CD8-positive, alpha-beta memory T cell (primary cell): ENCODE results near the gene ACYP1. TPM values are rescaled to one million over a fixed set of nuclear protein-coding genes. Genes with fewer than 3 reads are reported as not detected.
A peak's percentile ranks its signal among the peaks of the same experiment; 100 is the strongest.

Experiments
- CTCF ChIA-PET: fragments of 350-600 bp; sonication (Branson Sonifier 250); formaldehyde crosslinking; loops from one replicate; lab custom pipeline; 2021; ENCODE audit warnings: antibody characterized with exemption; lab: Charles Lee
- POLR2A ChIA-PET: fragments of 350-600 bp; sonication (Branson Sonifier 250); formaldehyde crosslinking; loops from one replicate; lab custom pipeline; 2021; ENCODE audit warnings: antibody characterized with exemption; lab: Charles Lee
- DNase-seq, 5 donors: peaks; one replicate each; pipeline versions ENCODE4 v3.0.0 to v3.0.0-alpha.2; 2020 to 2022; ENCODE audit warnings: mixed read lengths in 1 of 5
- H3K27ac ChIP-seq: one replicate; pipeline ENCODE4 v1.7.0; 2013; ENCODE audit warnings: low read depth, mild to moderate bottlenecking, low read length, moderate library complexity
- H3K27me3 ChIP-seq: 2 replicates; pipeline ENCODE4 v1.7.0; 2013; ENCODE audit warnings: low read length, mild to moderate bottlenecking; ENCODE audit not compliant: insufficient read depth, poor library complexity, severe bottlenecking
- H3K36me3 ChIP-seq: 2 replicates; pipeline ENCODE4 v1.7.0; 2013; ENCODE audit warnings: mild to moderate bottlenecking, low read length, moderate library complexity; ENCODE audit not compliant: insufficient read depth
- H3K4me1 ChIP-seq: 2 replicates; pipeline ENCODE4 v1.7.0; 2013; ENCODE audit warnings: mild to moderate bottlenecking, low read length, moderate library complexity; ENCODE audit not compliant: insufficient read depth
- H3K4me3 ChIP-seq: 2 replicates; pipeline ENCODE4 v1.7.0; 2013; ENCODE audit warnings: mild to moderate bottlenecking, low read length
- H3K9me3 ChIP-seq: 2 replicates; pipeline ENCODE4 v1.7.0; 2013; ENCODE audit warnings: mild to moderate bottlenecking, low read length
- H3K27ac Mint-ChIP-seq, 8 donors: one replicate each; pipeline ENCODE4 v1.8.0; 2020 to 2021; ENCODE audit warnings: mixed read lengths in 8 of 8, mild to moderate bottlenecking in 6 of 8, inconsistent platforms in 3 of 8, moderate library complexity in 3 of 8
- H3K27me3 Mint-ChIP-seq, 2 donors: one replicate each; pipeline ENCODE4 v1.8.0; 2020 to 2021; ENCODE audit warnings: mixed read lengths in 2 of 2, mild to moderate bottlenecking in 1 of 2, moderate library complexity in 1 of 2
- H3K36me3 Mint-ChIP-seq, 3 donors: one replicate each; pipeline ENCODE4 v1.8.0; 2020 to 2021; ENCODE audit warnings: mixed read lengths in 3 of 3, inconsistent platforms in 1 of 3, mild to moderate bottlenecking in 1 of 3
- H3K4me1 Mint-ChIP-seq, 3 donors: one replicate each; pipeline ENCODE4 v1.8.0; 2020 to 2021; ENCODE audit warnings: mixed read lengths in 3 of 3, inconsistent platforms in 1 of 3, mild to moderate bottlenecking in 1 of 3
- H3K4me3 Mint-ChIP-seq, 7 donors: one replicate each; pipeline ENCODE4 v1.8.0; 2020 to 2021; ENCODE audit warnings: mixed read lengths in 7 of 7, mild to moderate bottlenecking in 6 of 7, moderate library complexity in 4 of 7, inconsistent platforms in 2 of 7
- H3K9me3 Mint-ChIP-seq, 5 donors: one replicate each; pipeline ENCODE4 v1.8.0; 2020 to 2022; ENCODE audit warnings: mixed read lengths in 5 of 5, mild to moderate bottlenecking in 3 of 5, moderate library complexity in 2 of 5, inconsistent platforms in 1 of 5
- polyA plus RNA-seq: library from polyadenylated mRNA; unstranded; fragments of 300-500 nt; fragmentation: Illumina TruSeq; gene quantifications from one replicate; pipeline ENCODE4 v1.2.3, GENCODE V29; 2021
- total RNA-seq, 2 experiments: library from RNA; stranded (reverse); gene quantifications; one replicate each; pipeline ENCODE4 v1.2.3, GENCODE V29; 2021

Gene ACYP1
- total and polyA plus RNA-seq, 3 experiments from 2014 or later: 20.1 to 39.2 (median 37.4) TPM

DNA sequence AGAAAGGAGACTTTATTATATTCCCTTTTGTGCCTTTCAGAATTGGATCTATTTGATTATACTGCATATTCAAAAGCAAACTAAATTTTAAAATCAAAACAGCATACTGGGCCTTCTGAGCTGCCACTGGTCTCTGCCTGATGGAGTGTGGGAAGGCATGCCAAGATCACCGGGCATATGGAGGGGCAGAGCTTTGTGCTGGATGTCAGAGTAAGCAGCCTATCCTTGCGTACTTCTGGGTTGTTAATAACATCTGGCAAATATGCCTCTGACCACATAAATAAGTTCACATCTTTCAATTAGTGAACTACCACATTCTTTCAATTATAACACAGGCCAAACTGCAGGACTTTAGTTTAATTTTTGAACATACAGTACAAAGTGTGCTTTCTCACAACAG is 30.9 kb downstream of the ACYP1 start:
- Histone ChIP-seq H3K36me3 (peaks cover 17% of the 10 kb centered on the region), H3K4me3 (no peak overlapping the region), H3K27ac (no peak overlapping the region), H3K4me1 (no peaks in the 10 kb centered on the region), H3K9me3 (no peaks in the 10 kb centered on the region), H3K27me3 (no peaks in the 10 kb centered on the region)
- H3K4me3 Mint-ChIP-seq: no peak overlapping the region
- ChIA-PET CTCF (no interaction called here), POLR2A (no interaction called here)
- peaks cover 7 to 71% (median 33%) of the 10 kb centered on the region in 3 donors for H3K36me3 Mint-ChIP-seq
- peaks cover 0 to 1% (median 0%) of the 10 kb centered on the region in 3 donors for H3K4me1 Mint-ChIP-seq
- no peaks in the 10 kb centered on the region for H3K9me3 Mint-ChIP-seq
- no peak for DNase-seq
- H3K27ac Mint-ChIP-seq: no peak overlapping the region
- no peaks in the 10 kb centered on the region for H3K27me3 Mint-ChIP-seq

DNA sequence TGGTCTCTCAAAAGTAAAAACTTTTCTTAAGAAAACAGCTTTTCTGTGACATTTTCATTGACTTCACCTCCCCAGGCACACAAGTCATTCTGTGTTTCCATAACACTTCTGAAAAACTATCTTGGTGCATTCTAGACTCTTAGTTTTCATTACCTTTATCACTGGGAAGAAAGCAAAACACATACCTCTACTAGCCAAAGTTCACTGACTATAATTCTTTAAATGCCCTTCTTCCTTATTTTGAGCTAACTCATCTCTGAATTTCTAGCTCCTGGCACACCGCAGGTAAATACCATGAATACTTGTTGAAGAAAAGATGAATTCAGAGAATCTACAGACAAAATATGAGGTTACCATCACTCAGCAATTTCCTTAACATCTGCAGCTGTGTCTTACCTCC is 33.7 kb downstream of the ACYP1 start:
- Histone ChIP-seq H3K27ac (no peak overlapping the region), H3K4me1 (no peaks in the 10 kb centered on the region), H3K4me3 (no peak overlapping the region), H3K9me3 (no peaks in the 10 kb centered on the region), H3K27me3 (no peaks in the 10 kb centered on the region), H3K36me3 (peaks cover 8% of the 10 kb centered on the region)
- no peak overlapping the region for H3K4me3 Mint-ChIP-seq
- no peaks in the 10 kb centered on the region for H3K27me3 Mint-ChIP-seq
- no peaks in the 10 kb centered on the region for H3K4me1 Mint-ChIP-seq
- ChIA-PET POLR2A (no interaction called here), CTCF (no interaction called here)
- no peak for DNase-seq
- H3K9me3 Mint-ChIP-seq: no peaks in the 10 kb centered on the region
- no peak overlapping the region for H3K27ac Mint-ChIP-seq
- H3K36me3 Mint-ChIP-seq: peaks cover 7 to 55% (median 18%) of the 10 kb centered on the region in 3 donors

DNA sequence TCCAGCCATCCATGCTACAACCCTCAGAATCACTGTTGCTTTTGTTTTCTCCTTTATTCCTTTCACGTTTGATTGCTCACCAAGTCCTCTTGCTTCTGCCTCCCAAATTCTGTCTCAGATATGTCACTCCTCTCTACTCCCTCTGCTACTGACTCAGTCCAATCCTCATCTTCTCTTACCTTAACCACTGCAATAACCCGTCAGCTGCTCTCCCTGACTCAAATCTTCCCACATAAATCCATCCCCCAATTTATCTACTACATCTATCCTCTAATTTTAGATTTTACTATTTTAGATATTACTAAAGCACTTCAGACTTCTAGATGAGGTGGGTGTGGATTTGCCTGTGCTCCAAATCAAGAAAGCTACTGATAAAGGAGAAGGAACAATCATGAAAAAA is 37.9 kb downstream of the ACYP1 start:
- POLR2A ChIA-PET: interaction anchor here (0.5 kb wide), 1 partner anchor 8 kb away, joined by 3 read pairs; no protein-coding TSS in a partner anchor
- peaks cover 0 to 47% (median 16%) of the 10 kb centered on the region in 3 donors for H3K36me3 Mint-ChIP-seq
- no peaks in the 10 kb centered on the region for H3K4me1 ChIP-seq
- H3K27me3 Mint-ChIP-seq: no peaks in the 10 kb centered on the region
- no peaks in the 10 kb centered on the region for H3K9me3 Mint-ChIP-seq
- no peak overlapping the region for H3K4me3 ChIP-seq
- no peak for DNase-seq
- peaks cover 8% of the 10 kb centered on the region for H3K36me3 ChIP-seq
- H3K4me1 Mint-ChIP-seq: no peaks in the 10 kb centered on the region
- no peaks in the 10 kb centered on the region for H3K9me3 ChIP-seq
- CTCF ChIA-PET: interaction anchor here (1.5 to 2.2 kb wide), 2 partner anchors 11 to 80 kb away, joined by 3 to 5 read pairs; no protein-coding TSS in a partner anchor
- H3K4me3 Mint-ChIP-seq: no peak overlapping the region
- H3K27ac ChIP-seq: no peak overlapping the region
- no peaks in the 10 kb centered on the region for H3K27me3 ChIP-seq
- H3K27ac Mint-ChIP-seq: no peak overlapping the region

DNA sequence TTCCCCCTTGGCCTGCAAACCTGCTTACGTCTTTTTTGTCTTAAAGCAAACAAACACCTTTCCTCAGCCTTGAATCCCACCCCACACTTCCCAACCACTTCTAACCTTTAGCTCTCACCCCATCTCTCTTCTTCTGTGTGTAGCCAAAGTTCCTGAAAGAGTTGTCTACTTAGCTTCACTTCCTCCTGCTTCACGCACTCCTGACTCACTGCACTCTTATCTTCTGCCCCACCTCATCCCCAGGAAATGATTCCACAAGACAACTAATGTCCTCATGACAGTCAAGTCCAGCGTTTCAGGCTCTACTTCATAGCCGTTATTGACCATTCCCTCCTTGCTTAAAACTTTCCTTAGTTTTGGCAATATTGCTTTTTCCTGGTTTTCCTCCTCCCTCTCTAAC is 38.7 kb downstream of the ACYP1 start:
- Mint-ChIP-seq H3K9me3 (no peaks in the 10 kb centered on the region), H3K27me3 (no peaks in the 10 kb centered on the region), H3K4me1 (no peaks in the 10 kb centered on the region), H3K36me3 (peaks cover 5 to 44% (median 13%) of the 10 kb centered on the region in 3 donors), H3K27ac (no peak overlapping the region), H3K4me3 (no peak overlapping the region)
- H3K27me3 ChIP-seq: no peaks in the 10 kb centered on the region
- no peak for DNase-seq
- CTCF ChIA-PET: interaction anchor here (1.5 to 2.2 kb wide), 2 partner anchors 11 to 79 kb away, joined by 3 to 5 read pairs; no protein-coding TSS in a partner anchor
- H3K36me3 ChIP-seq: peaks cover 8% of the 10 kb centered on the region
- POLR2A ChIA-PET: interaction anchor here (0.6 kb wide), 1 partner anchor 643 kb away, joined by 3 read pairs; no protein-coding TSS in a partner anchor
- no peak overlapping the region for H3K4me3 ChIP-seq
- no peak overlapping the region for H3K27ac ChIP-seq
- no peaks in the 10 kb centered on the region for H3K9me3 ChIP-seq
- no peaks in the 10 kb centered on the region for H3K4me1 ChIP-seq

DNA sequence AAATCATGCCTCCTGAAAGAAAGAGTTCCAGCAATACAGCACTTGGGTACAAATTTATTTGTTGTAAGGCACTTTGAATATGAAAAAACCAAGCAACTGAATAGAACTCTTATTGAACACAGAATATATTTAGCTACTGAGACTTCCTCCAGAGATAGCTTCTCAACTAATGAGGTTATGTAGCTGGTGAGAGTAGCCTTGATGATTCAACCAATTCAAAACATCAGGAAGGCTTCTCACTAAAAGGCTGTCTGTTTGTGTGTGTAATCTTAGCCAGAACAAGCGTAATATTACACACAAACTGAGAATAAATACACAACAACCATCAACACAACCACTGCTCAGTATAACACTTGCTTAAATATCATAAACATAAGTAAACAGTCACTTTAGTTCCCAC is 40.7 kb downstream of the ACYP1 start:
- no peaks in the 10 kb centered on the region for H3K4me1 ChIP-seq
- peaks cover 13% of the 10 kb centered on the region for H3K36me3 ChIP-seq
- POLR2A ChIA-PET: interaction anchor here (0.6 kb wide), 1 partner anchor 14 kb away, joined by 3 read pairs; no protein-coding TSS in a partner anchor
- H3K27me3 ChIP-seq: no peaks in the 10 kb centered on the region
- no peak for DNase-seq
- no peak overlapping the region for H3K27ac ChIP-seq
- CTCF ChIA-PET: interaction anchor here (1.4 kb wide), 1 partner anchor 83 kb away, joined by 3 read pairs; no protein-coding TSS in a partner anchor
- H3K27me3 Mint-ChIP-seq: no peaks in the 10 kb centered on the region
- no peaks in the 10 kb centered on the region for H3K4me1 Mint-ChIP-seq
- H3K9me3 Mint-ChIP-seq: no peaks in the 10 kb centered on the region
- H3K4me3 Mint-ChIP-seq: no peak overlapping the region
- H3K27ac Mint-ChIP-seq: peak overlapping the region in 1 of 8 donors; percentile 72
- peaks cover 6 to 50% (median 17%) of the 10 kb centered on the region in 3 donors for H3K36me3 Mint-ChIP-seq
- H3K4me3 ChIP-seq: no peak overlapping the region
- H3K9me3 ChIP-seq: no peaks in the 10 kb centered on the region

DNA sequence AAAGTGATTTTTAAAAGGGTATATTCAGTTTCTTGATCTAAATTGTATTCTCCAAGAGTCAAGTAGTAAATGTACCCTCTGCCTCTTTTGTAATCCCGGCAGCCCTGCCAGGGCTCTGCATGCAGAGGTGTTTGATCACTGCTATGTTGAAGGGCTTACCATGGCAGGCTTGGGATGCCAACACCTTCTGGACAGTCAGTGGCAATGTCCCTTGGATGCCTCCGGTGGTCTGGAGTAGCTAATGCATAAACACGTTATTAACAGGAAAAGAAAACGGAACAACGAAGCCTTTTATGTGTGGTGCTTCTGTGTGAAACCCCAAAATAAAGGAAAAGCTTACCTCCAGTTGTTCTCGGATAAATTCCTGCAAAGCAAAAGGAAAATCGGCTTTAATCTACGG is 41.2 kb downstream of the ACYP1 start:
- Histone ChIP-seq H3K4me1 (no peaks in the 10 kb centered on the region), H3K36me3 (peaks cover 14% of the 10 kb centered on the region), H3K9me3 (no peaks in the 10 kb centered on the region), H3K27me3 (no peaks in the 10 kb centered on the region), H3K4me3 (no peak overlapping the region), H3K27ac (no peak overlapping the region)
- CTCF ChIA-PET: interaction anchor here (1.4 kb wide), 1 partner anchor 83 kb away, joined by 3 read pairs; no protein-coding TSS in a partner anchor
- H3K9me3 Mint-ChIP-seq: no peaks in the 10 kb centered on the region
- POLR2A ChIA-PET: no interaction called here
- no peaks in the 10 kb centered on the region for H3K27me3 Mint-ChIP-seq
- H3K27ac Mint-ChIP-seq: no peak overlapping the region
- no peak for DNase-seq
- H3K4me3 Mint-ChIP-seq: no peak overlapping the region
- peaks cover 6 to 50% (median 17%) of the 10 kb centered on the region in 3 donors for H3K36me3 Mint-ChIP-seq
- H3K4me1 Mint-ChIP-seq: no peaks in the 10 kb centered on the region

DNA sequence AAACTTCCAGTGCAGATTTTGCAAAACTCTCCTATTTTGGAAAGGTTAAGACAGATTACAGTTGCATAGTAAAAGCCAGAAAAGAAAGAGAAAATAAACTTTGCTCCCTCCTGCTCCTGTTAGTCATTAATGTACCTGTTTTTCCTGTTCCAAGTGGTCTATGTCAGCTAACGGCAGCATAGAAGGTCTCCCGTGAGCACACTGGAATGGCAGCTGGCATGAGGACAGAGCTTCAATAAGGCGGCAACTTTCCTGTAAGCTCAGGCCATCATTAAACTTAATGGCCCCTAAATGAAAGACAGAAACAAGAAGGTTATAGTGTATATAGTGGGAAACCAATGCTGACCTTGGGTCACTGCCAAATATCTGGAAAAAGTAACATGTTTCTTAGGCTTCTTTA is 45.1 kb downstream of the ACYP1 start:
- POLR2A ChIA-PET: no interaction called here

DNA sequence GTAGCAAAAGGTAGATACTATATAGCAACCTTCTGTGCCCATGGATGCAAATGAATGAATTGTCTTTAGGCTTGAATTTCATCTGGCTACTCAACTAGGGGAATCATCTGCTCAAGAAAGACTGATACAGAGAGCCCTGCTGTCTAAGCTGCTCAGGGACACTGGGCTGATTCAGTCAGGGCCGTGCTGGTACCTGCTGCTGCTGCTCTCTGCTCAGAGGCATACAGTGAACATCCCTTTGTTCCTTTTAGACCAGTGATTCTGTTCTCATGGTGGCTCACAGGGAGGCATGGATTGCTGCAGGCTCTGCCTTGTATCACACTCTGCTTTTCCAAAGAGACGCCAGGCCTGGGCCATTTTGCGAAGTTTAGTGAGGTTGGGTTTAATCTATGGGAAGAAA is 47.0 kb downstream of the ACYP1 start:
- Mint-ChIP-seq H3K4me1 (peaks cover 0 to 1% (median under 1%) of the 10 kb centered on the region in 3 donors), H3K36me3 (peaks cover 6 to 84% (median 24%) of the 10 kb centered on the region in 3 donors), H3K9me3 (no peaks in the 10 kb centered on the region), H3K27me3 (no peaks in the 10 kb centered on the region), H3K27ac (no peak overlapping the region), H3K4me3 (no peak overlapping the region)
- H3K36me3 ChIP-seq: peaks cover 40% of the 10 kb centered on the region
- H3K9me3 ChIP-seq: no peaks in the 10 kb centered on the region
- CTCF ChIA-PET: interaction anchor here (1.3 kb wide), 1 partner anchor 14 kb away, joined by 3 read pairs; no protein-coding TSS in a partner anchor
- H3K4me1 ChIP-seq: no peaks in the 10 kb centered on the region
- POLR2A ChIA-PET: no interaction called here
- H3K27ac ChIP-seq: no peak overlapping the region
- H3K27me3 ChIP-seq: no peaks in the 10 kb centered on the region
- H3K4me3 ChIP-seq: no peak overlapping the region
- no peak for DNase-seq

More for the DNA sequence above, 45.1 kb downstream of the ACYP1 start:
- no peaks in the 10 kb centered on the region for H3K27me3 ChIP-seq
- H3K27ac ChIP-seq: no peak overlapping the region
- H3K36me3 ChIP-seq: peaks cover 40% of the 10 kb centered on the region
- no peak overlapping the region for H3K4me3 ChIP-seq
- H3K9me3 Mint-ChIP-seq: no peaks in the 10 kb centered on the region
- no peaks in the 10 kb centered on the region for H3K27me3 Mint-ChIP-seq
- no peaks in the 10 kb centered on the region for H3K4me1 ChIP-seq
- peak overlapping the region in 1 of 8 donors; percentile 89 for H3K27ac Mint-ChIP-seq
- H3K9me3 ChIP-seq: no peaks in the 10 kb centered on the region
- no peak overlapping the region for H3K4me3 Mint-ChIP-seq
- peaks cover 6 to 84% (median 29%) of the 10 kb centered on the region in 3 donors for H3K36me3 Mint-ChIP-seq
- no peaks in the 10 kb centered on the region for H3K4me1 Mint-ChIP-seq
- CTCF ChIA-PET: interaction anchor here (1.1 kb wide), 1 partner anchor 33 kb away, joined by 3 read pairs; no protein-coding TSS in a partner anchor
- DNase-seq: no peak
